K562 (cell line): Measurements from ENCODE around the gene CYB5D1. TPM values are rescaled to one million over a fixed set of nuclear protein-coding genes. Genes with fewer than 3 reads are reported as not detected.

Experiments
- HMG20B ChIP-seq: fragments of 250-450 bp; sonication (Bioruptor Pico); IDR thresholded peaks from 2 replicates; pipeline ENCODE4 v1.5.0; 2021; ENCODE audit warnings: mild to moderate bottlenecking
- KAT7 ChIP-seq: sonication (generic); formaldehyde crosslinking; IDR thresholded peaks from 2 replicates; pipeline ENCODE4 v1.8.0; 2022; ENCODE audit warnings: missing genetic modification reagents, mild to moderate bottlenecking, borderline replicate concordance
- MTF1 ChIP-seq: fragments of 250-450 bp; sonication (Bioruptor Pico); IDR thresholded peaks from 2 replicates; pipeline ENCODE4 v1.9.0; 2021; ENCODE audit warnings: moderate library complexity, mild to moderate bottlenecking, inconsistent platforms, borderline replicate concordance
- RBM22 ChIP-seq: fragments of 200-400 bp; formaldehyde crosslinking; IDR thresholded peaks from 2 replicates; pipeline ENCODE4 v1.6.1; 2018; ENCODE audit warnings: low read length, low read depth; ENCODE audit not compliant: poor library complexity, severe bottlenecking
- TCFL5 ChIP-seq: fragments of 250-450 bp; sonication (Bioruptor Pico); conservative IDR thresholded peaks from 2 replicates; pipeline ENCODE4 v1.6.1; 2021; ENCODE audit warnings: mild to moderate bottlenecking, moderate library complexity, matching md5 sums
- ZFP36 ChIP-seq: fragments of 150-350 bp; IDR thresholded peaks from 2 replicates; pipeline ENCODE4 v1.6.1; 2018; ENCODE audit warnings: low read length, low read depth; ENCODE audit not compliant: partially characterized antibody
- ZNF197 ChIP-seq: fragments of 200-800 bp; sonication (Bioruptor generic); IDR thresholded peaks from 2 replicates; pipeline ENCODE4 v1.6.1; 2016; ENCODE audit warnings: low read depth, missing genetic modification characterization, missing compliant biosample characterization
- polyA plus RNA-seq, 8 experiments: library from polyadenylated mRNA; depleted of rRNA in 4 of 8; stranded (reverse) in 5 of 8; unstranded in 3 of 8; fragments of >200 nt; fragmentation: Nextera tagmentation in 2 of 8; fragmentation: Illumina TruSeq in 1 of 8; extraction: Ambion mirVana in 2 of 8; extraction: Trizol in 1 of 8; gene quantifications; 2 replicates each; pipeline versions ENCODE4 v1.2.1 to v1.2.3, GENCODE V29; 2011 to 2014; ENCODE audit warnings: inconsistent platforms in 1 of 8, missing spikeins in 1 of 8
- total RNA-seq, 7 experiments: library from RNA; depleted of rRNA in 6 of 7; stranded (reverse); fragments of >200 nt in 6 of 7; fragmentation: Illumina TruSeq in 2 of 7; extraction: Trizol in 2 of 7; gene quantifications; 2 replicates each; pipeline versions ENCODE4 v1.2.1 to v1.2.3, GENCODE V29; 2011 to 2021; ENCODE audit warnings: low replicate concordance in 1 of 7
- TF ChIP-seq, protein P1 (sequence below): sonication (generic); formaldehyde crosslinking; IDR thresholded peaks from 2 replicates; pipeline ENCODE4 v1.8.1; 2023; ENCODE audit warnings: mild to moderate bottlenecking, missing genetic modification reagents
- TF ChIP-seq, protein P2 (sequence below): fragments of 450-650 bp; IDR thresholded peaks from 2 replicates; pipeline ENCODE4 v1.6.1; 2017; ENCODE audit warnings: antibody characterized with exemption, mild to moderate bottlenecking
- TF ChIP-seq, protein P3 (sequence below): fragments of 250-450 bp; sonication (Bioruptor Pico); IDR thresholded peaks from 2 replicates; pipeline ENCODE4 v1.5.1; 2021; ENCODE audit warnings: mild to moderate bottlenecking
- TF ChIP-seq, protein P4 (sequence below): fragments of 250-450 bp; sonication (Bioruptor Pico); IDR thresholded peaks from 2 replicates; pipeline ENCODE4 v1.8.0; 2021; ENCODE audit warnings: moderate library complexity, mild to moderate bottlenecking, inconsistent platforms
- TF ChIP-seq, protein P5 (sequence below): sonication (generic); formaldehyde crosslinking; IDR thresholded peaks from 2 replicates; pipeline ENCODE4 v1.8.0; 2022; ENCODE audit warnings: mild to moderate bottlenecking, missing genetic modification reagents
- TF ChIP-seq, protein P6 (sequence below): sonication (generic); formaldehyde crosslinking; IDR thresholded peaks from 2 replicates; pipeline ENCODE4 v1.8.1; 2023; ENCODE audit warnings: mild to moderate bottlenecking, missing genetic modification reagents

Gene CYB5D1
- total and polyA plus RNA-seq, 9 of the 15 experiments (the other 6 are each of a cell fraction or from before 2014, with no cell fraction given), result 2.4 to 7.9 (median 5.7) TPM

DNA sequence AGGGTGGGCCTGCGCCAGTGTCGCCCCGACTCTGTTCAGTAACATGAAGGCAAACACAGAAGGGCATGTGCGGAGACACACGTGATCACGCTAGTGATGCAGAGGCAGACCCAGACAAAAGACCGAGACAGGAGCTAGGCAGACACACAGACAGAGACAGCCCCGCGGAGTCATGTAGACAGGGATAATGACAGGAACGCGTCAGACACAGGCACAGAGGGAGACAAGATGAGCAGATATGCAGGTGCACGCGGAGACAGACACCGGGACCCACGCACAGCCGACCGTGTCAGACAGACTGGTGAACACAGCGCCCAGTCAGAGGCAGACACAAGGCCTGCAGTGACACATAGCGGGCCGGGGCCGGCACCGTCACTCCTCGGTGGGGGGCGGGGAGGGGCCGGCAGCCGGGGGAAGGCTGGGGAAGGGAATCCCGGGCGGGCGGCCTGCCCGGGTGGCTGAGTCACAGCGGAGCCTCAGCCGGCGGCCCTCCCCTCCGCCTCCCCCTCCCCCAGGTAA lies 16.3 kb upstream of the CYB5D1 start (continued):
- TF ChIP-seq, protein P1, sequence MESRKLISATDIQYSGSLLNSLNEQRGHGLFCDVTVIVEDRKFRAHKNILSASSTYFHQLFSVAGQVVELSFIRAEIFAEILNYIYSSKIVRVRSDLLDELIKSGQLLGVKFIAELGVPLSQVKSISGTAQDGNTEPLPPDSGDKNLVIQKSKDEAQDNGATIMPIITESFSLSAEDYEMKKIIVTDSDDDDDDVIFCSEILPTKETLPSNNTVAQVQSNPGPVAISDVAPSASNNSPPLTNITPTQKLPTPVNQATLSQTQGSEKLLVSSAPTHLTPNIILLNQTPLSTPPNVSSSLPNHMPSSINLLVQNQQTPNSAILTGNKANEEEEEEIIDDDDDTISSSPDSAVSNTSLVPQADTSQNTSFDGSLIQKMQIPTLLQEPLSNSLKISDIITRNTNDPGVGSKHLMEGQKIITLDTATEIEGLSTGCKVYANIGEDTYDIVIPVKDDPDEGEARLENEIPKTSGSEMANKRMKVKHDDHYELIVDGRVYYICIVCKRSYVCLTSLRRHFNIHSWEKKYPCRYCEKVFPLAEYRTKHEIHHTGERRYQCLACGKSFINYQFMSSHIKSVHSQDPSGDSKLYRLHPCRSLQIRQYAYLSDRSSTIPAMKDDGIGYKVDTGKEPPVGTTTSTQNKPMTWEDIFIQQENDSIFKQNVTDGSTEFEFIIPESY (CRISPR knock-in tag), result no peak
- TF ChIP-seq MTF1 (CRISPR knock-in tag), result no peak
- TF ChIP-seq ZFP36, result no peak
- TF ChIP-seq, protein P2, sequence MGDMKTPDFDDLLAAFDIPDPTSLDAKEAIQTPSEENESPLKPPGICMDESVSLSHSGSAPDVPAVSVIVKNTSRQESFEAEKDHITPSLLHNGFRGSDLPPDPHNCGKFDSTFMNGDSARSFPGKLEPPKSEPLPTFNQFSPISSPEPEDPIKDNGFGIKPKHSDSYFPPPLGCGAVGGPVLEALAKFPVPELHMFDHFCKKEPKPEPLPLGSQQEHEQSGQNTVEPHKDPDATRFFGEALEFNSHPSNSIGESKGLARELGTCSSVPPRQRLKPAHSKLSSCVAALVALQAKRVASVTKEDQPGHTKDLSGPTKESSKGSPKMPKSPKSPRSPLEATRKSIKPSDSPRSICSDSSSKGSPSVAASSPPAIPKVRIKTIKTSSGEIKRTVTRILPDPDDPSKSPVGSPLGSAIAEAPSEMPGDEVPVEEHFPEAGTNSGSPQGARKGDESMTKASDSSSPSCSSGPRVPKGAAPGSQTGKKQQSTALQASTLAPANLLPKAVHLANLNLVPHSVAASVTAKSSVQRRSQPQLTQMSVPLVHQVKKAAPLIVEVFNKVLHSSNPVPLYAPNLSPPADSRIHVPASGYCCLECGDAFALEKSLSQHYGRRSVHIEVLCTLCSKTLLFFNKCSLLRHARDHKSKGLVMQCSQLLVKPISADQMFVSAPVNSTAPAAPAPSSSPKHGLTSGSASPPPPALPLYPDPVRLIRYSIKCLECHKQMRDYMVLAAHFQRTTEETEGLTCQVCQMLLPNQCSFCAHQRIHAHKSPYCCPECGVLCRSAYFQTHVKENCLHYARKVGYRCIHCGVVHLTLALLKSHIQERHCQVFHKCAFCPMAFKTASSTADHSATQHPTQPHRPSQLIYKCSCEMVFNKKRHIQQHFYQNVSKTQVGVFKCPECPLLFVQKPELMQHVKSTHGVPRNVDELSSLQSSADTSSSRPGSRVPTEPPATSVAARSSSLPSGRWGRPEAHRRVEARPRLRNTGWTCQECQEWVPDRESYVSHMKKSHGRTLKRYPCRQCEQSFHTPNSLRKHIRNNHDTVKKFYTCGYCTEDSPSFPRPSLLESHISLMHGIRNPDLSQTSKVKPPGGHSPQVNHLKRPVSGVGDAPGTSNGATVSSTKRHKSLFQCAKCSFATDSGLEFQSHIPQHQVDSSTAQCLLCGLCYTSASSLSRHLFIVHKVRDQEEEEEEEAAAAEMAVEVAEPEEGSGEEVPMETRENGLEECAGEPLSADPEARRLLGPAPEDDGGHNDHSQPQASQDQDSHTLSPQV, result no peak
- TF ChIP-seq, protein P3, sequence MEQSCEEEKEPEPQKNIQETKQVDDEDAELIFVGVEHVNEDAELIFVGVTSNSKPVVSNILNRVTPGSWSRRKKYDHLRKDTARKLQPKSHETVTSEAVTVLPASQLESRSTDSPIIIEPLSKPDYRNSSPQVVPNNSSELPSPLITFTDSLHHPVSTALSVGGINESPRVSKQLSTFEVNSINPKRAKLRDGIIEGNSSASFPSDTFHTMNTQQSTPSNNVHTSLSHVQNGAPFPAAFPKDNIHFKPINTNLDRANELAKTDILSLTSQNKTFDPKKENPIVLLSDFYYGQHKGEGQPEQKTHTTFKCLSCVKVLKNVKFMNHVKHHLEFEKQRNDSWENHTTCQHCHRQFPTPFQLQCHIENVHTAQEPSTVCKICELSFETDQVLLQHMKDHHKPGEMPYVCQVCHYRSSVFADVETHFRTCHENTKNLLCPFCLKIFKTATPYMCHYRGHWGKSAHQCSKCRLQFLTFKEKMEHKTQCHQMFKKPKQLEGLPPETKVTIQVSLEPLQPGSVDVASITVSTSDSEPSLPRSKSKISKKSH (CRISPR knock-in tag), result no peak
- TF ChIP-seq ZNF197, result no peak
- TF ChIP-seq RBM22, result no peak
- no peak for TF ChIP-seq HMG20B
- TF ChIP-seq, protein P4, sequence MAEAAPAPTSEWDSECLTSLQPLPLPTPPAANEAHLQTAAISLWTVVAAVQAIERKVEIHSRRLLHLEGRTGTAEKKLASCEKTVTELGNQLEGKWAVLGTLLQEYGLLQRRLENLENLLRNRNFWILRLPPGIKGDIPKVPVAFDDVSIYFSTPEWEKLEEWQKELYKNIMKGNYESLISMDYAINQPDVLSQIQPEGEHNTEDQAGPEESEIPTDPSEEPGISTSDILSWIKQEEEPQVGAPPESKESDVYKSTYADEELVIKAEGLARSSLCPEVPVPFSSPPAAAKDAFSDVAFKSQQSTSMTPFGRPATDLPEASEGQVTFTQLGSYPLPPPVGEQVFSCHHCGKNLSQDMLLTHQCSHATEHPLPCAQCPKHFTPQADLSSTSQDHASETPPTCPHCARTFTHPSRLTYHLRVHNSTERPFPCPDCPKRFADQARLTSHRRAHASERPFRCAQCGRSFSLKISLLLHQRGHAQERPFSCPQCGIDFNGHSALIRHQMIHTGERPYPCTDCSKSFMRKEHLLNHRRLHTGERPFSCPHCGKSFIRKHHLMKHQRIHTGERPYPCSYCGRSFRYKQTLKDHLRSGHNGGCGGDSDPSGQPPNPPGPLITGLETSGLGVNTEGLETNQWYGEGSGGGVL (CRISPR knock-in tag), result no peak
- TF ChIP-seq TCFL5, result no peak
- TF ChIP-seq, protein P5, sequence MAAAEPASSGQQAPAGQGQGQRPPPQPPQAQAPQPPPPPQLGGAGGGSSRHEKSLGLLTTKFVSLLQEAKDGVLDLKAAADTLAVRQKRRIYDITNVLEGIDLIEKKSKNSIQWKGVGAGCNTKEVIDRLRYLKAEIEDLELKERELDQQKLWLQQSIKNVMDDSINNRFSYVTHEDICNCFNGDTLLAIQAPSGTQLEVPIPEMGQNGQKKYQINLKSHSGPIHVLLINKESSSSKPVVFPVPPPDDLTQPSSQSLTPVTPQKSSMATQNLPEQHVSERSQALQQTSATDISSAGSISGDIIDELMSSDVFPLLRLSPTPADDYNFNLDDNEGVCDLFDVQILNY, result no peak
- TF ChIP-seq, protein P6, sequence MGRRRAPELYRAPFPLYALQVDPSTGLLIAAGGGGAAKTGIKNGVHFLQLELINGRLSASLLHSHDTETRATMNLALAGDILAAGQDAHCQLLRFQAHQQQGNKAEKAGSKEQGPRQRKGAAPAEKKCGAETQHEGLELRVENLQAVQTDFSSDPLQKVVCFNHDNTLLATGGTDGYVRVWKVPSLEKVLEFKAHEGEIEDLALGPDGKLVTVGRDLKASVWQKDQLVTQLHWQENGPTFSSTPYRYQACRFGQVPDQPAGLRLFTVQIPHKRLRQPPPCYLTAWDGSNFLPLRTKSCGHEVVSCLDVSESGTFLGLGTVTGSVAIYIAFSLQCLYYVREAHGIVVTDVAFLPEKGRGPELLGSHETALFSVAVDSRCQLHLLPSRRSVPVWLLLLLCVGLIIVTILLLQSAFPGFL (CRISPR knock-in tag), result no peak
- TF ChIP-seq KAT7 (CRISPR knock-in tag), result no peak
